GM12864 (cell line): ENCODE data around the gene PNPLA4.

Experiments
- DNase-seq: peaks from one replicate; pipeline ENCODE4 v3.0.0-alpha.2; 2011; ENCODE audit warnings: low read depth
- H3K4me3 ChIP-seq: 2 replicates; pipeline ENCODE4 v1.5.1; 2011; ENCODE audit warnings: mild to moderate bottlenecking, low read depth, low read length, control low read depth
- CTCF ChIP-seq: IDR thresholded peaks from 2 replicates; pipeline ENCODE4 v1.5.1; 2011; ENCODE audit warnings: low read depth, mild to moderate bottlenecking, moderate library complexity, low read length, control low read depth, inconsistent platforms; ENCODE audit errors: missing control alignments

The PNPLA4 gene

DNA sequence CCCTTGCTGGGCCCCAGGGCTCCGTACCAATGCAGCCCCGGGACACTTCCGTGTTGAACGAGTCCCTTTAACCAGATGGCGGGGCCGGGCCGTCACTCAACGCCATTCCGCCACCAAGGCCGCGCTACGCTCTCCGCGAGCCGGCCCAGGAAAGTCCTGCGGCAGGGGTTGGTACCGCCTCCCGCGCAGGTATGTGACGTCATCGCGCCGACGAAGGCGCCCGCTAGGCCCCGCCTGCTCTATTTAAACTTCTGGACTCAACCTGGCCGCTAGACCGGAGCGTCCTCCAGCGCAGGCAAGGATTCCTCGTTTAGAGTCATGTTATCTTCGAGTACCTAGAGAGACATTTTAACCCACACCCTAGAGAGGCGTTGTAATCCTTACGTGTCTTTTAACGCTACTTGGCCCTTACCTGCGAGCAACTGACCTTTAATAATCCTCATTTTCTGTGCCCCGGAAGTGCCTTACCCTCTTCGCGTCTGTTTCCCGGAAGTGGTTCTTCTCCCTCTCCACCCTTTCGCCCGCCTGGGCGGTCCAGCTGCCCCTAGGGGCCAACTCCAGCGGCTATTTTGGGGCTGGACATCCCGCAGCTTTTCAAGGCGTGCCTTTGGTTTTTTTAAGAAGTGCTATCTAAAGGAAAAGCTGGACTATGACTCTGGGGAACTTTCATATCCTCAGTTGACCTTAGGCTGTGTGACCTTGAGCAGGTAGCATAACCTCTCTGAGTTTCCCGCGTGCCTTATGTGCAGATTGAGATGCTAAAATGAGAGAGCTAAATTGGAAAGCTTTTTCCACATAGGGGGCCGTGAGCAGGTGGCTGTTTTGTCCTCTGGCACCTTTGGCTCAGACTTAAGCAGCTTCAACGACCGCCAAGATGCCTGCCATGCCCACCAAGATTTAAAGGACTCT lies at the start of gene PNPLA4:
PNPLA4 (minus strand) TSS at position 155 of the 909 bp plus-strand sequence. CDS start 1,294 bp downstream, outside the sequence.
- H3K4me3 ChIP-seq: peak within 1 kb of the TSS; percentile 68
- TF ChIP-seq CTCF: peak; percentile 34
- peak; percentile 68 for DNase-seq

GRCh38 chrX:7972586-7972985 lies 45.4 kb upstream of the PNPLA4 start:
- TF ChIP-seq CTCF: no peak
- DNase-seq: no peak
- no peak overlapping the region for H3K4me3 ChIP-seq

GRCh38 chrX:7970428-7970827 lies 43.2 kb upstream of the PNPLA4 start:
- no peak for DNase-seq
- H3K4me3 ChIP-seq: no peak overlapping the region
- TF ChIP-seq CTCF: no peak

DNA sequence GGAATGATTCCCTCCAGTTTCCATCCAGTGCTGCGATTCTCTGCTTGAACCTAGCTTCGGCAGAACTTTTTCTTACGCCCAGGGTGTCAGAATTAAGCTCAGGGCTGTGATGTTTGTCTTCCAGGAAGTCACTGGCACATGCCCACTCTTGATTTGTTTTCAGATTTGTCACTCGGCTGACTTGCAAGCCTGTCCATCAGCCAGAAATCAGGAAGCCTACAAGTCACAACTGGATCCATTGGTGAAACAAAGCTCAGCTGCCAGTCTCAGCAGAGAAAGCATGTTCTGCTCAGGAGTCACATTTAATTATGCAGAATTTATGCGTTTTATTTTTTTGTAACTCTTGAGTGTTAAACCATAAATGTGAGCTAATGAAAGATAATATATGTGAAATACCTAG lies 38.2 kb upstream of the PNPLA4 start:
- TF ChIP-seq CTCF: no peak
- no peak for DNase-seq
- no peak overlapping the region for H3K4me3 ChIP-seq

GRCh38 chrX:7960246-7960645 lies 33.0 kb upstream of the PNPLA4 start:
- no peak for DNase-seq
- TF ChIP-seq CTCF: no peak
- no peak overlapping the region for H3K4me3 ChIP-seq

DNA sequence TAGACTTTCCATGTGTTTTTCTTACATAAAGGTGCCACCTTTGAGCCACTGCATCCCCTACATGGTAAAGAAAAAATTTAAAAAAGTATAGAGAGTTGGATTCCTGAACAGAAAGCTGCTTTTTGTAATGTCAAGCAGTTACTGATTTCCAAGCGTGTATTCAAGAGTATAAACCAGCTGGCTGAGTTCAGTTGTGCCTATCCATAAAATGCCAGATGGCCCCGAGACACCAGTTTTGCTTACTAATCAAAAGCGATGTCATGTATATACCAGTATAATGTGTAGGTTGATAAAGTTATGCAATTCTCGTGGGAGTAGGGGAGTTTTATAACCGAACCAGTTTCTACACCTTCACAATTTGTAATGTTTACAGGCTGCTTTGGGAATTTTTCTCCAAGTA lies 26.2 kb upstream of the PNPLA4 start:
- TF ChIP-seq CTCF: no peak
- H3K4me3 ChIP-seq: no peak overlapping the region
- no peak for DNase-seq

GRCh38 chrX:7950865-7951264 lies 23.7 kb upstream of the PNPLA4 start:
- DNase-seq: peak; percentile 31
- H3K4me3 ChIP-seq: no peak overlapping the region

More at GRCh38 chrX:7950865-7951264, 23.7 kb upstream of the PNPLA4 start:
- TF ChIP-seq CTCF: no peak
